T-helper 1 cell treated with Interleukin-12 subunit alpha and Interleukin-12 subunit beta and Interleukin-4 antibody, amounts not matched to agents 30 μg/mL and 1 μg/mL, for 36 hours (primary cell): ENCODE results near the gene IL25.
"Not testable (repeated sequence)": the region's sequence is repeated elsewhere in the genome, so short reads cannot be mapped to it uniquely, and the experiment has no call there.

Source experiments
- H3K27ac Mint-ChIP-seq: one replicate; pipeline ENCODE4 v1.8.0; 2021; ENCODE audit warnings: mild to moderate bottlenecking, mixed read lengths
- H3K27me3 Mint-ChIP-seq: one replicate; pipeline ENCODE4 v1.8.0; 2021; ENCODE audit warnings: low read depth, mixed read lengths
- H3K36me3 Mint-ChIP-seq: one replicate; pipeline ENCODE4 v1.8.0; 2021; ENCODE audit warnings: low read depth, mixed read lengths
- H3K4me1 Mint-ChIP-seq: one replicate; pipeline ENCODE4 v1.8.0; 2021; ENCODE audit warnings: low read depth, mixed read lengths
- H3K4me3 Mint-ChIP-seq: one replicate; pipeline ENCODE4 v1.8.0; 2021; ENCODE audit warnings: mild to moderate bottlenecking, moderate library complexity, mixed read lengths
- H3K9me3 Mint-ChIP-seq: one replicate; pipeline ENCODE4 v1.8.0; 2021; ENCODE audit warnings: mixed read lengths

IL25 gene

GRCh38 chr14:23372509-23372908 lies at the start of gene IL25:
IL25 (plus strand) TSS chr14:23372809.
- Mint-ChIP-seq H3K36me3 (no peaks in the 10 kb centered on the region), H3K9me3 (no peaks in the 10 kb centered on the region), H3K4me1 (peaks cover 5% of the 10 kb centered on the region), H3K27me3 (peaks cover 18% of the 10 kb centered on the region), H3K4me3 (no peak within 1 kb of the TSS), H3K27ac (no peak within 1 kb of the TSS)

DNA sequence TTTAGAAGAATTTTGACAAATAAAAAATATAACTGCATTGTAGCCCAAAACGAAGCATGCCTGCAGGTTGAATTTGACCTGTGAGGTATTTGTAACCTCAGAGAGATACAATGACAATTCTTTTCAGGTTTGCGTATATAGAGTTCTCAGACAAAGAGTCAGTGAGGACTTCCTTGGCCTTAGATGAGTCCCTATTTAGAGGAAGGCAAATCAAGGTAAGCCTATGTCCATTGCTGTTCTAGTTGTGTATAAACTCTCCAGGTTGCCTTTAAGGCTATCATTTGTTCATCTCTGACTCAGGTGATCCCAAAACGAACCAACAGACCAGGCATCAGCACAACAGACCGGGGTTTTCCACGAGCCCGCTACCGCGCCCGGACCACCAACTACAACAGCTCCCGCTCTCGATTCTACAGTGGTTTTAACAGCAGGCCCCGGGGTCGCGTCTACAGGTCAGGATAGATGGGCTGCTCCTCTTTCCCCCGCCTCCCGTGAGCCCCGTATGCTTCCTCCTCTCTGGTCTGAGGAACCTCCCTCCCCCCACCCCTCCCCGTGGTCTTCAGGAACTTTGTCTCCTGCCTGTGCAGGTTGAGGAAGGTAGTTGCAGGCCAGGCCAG lies 48.7 kb upstream of the IL25 start:
- peaks cover 10% of the 10 kb centered on the region for H3K9me3 Mint-ChIP-seq
- H3K27me3 Mint-ChIP-seq, result no peaks in the 10 kb centered on the region
- H3K4me3 Mint-ChIP-seq, result no peak overlapping the region
- H3K27ac Mint-ChIP-seq, result no peak overlapping the region
- H3K4me1 Mint-ChIP-seq, result peaks cover 33% of the 10 kb centered on the region
- H3K36me3 Mint-ChIP-seq, result peaks cover 38% of the 10 kb centered on the region

DNA sequence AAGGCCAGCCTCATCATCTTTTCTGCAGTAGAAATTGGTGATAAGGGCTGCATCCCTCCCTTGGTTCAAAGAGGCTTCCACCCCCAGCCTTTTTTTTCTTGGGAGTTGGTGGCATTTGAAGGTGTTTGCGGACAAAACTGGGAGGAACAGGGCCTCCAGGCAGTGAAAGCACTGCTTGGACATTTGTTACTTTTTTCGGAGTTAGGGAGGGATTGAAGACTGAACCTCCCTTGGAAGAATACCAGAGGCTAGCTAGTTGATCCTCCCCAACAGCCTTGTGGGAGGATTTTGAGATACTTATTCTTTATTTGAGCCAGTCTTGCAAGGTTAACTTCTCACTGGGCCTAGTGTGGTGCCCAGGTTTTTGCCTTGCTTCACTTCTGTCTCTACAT lies 48.2 kb upstream of the IL25 start:
- Mint-ChIP-seq H3K27me3 (no peaks in the 10 kb centered on the region), H3K27ac (no peak overlapping the region), H3K4me1 (peaks cover 33% of the 10 kb centered on the region), H3K9me3 (peaks cover 9% of the 10 kb centered on the region), H3K4me3 (no peak overlapping the region), H3K36me3 (peaks cover 37% of the 10 kb centered on the region)

DNA sequence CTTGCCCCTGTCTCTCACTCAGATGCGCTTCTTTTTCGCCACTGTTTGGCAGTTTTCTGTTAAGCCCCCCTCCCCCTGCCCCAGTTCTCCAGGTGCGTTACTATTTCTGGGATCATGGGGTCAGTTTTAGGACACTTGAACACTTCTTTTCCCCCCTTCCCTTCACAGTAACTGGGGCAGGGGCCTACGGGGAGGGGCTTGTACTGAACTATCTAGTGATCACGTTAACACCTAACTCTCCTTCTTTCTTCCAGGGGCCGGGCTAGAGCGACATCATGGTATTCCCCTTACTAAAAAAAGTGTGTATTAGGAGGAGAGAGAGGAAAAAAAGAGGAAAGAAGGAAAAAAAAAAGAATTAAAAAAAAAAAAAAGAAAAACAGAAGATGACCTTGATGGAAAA lies 47.6 kb upstream of the IL25 start:
- H3K4me1 Mint-ChIP-seq, result peaks cover 27% of the 10 kb centered on the region
- H3K9me3 Mint-ChIP-seq, result peaks cover 4% of the 10 kb centered on the region
- H3K36me3 Mint-ChIP-seq, result peaks cover 32% of the 10 kb centered on the region
- no peak overlapping the region for H3K4me3 Mint-ChIP-seq
- no peaks in the 10 kb centered on the region for H3K27me3 Mint-ChIP-seq
- H3K27ac Mint-ChIP-seq, result no peak overlapping the region

- Mint-ChIP-seq H3K36me3 (peaks cover 28% of the 10 kb centered on the region), H3K4me1 (peaks cover 20% of the 10 kb centered on the region)
- H3K4me3 Mint-ChIP-seq, H3K9me3 Mint-ChIP-seq, H3K27me3 Mint-ChIP-seq, H3K27ac Mint-ChIP-seq: not testable (repeated sequence)
Observed at GRCh38 chr14:23325746-23326145, 46.9 kb upstream of the IL25 start.

DNA sequence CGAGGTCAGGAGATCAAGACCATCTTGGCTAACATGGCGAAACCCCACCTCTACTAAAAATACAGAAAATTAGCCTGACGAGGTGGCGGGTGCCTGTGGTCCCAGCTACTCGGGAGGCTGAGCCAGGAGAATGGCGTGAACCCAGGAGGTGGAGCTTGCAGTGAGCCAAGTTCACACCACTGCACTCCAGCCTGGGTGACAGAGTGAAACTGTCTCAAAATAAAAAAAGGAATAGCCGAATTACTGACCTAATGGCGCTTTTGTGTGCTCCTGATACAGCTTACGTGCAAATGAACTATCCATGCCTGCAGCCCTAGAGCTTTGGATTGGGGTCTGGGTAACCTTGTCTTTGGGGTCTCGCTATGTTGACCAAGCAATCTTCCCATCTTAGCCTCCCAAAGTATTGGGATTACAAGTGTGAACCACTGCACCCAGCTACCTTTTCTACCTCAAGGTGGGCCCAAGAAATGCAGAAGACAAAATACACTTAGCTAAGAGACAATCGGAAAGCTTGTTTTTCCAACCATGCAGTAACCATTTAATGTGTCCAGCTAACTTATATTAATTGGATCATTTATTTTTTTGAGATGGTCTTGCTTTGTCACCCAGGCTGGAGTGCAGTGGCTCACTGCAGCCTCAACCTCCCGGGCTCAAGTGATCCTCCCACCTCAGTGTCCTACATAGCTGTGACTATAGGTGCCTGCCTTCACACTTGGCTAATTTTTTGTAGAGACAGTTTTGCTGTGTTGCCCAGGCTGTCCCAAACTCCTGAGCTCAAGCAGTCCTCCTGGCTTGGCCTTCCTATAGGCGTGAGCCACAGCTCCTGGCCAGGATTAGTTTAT lies 45.9 kb upstream of the IL25 start:
- Mint-ChIP-seq H3K4me3 (no peak overlapping the region), H3K4me1 (peaks cover 17% of the 10 kb centered on the region), H3K36me3 (peaks cover 28% of the 10 kb centered on the region), H3K27me3 (no peaks in the 10 kb centered on the region), H3K27ac (no peak overlapping the region), H3K9me3 (no peaks in the 10 kb centered on the region)

DNA sequence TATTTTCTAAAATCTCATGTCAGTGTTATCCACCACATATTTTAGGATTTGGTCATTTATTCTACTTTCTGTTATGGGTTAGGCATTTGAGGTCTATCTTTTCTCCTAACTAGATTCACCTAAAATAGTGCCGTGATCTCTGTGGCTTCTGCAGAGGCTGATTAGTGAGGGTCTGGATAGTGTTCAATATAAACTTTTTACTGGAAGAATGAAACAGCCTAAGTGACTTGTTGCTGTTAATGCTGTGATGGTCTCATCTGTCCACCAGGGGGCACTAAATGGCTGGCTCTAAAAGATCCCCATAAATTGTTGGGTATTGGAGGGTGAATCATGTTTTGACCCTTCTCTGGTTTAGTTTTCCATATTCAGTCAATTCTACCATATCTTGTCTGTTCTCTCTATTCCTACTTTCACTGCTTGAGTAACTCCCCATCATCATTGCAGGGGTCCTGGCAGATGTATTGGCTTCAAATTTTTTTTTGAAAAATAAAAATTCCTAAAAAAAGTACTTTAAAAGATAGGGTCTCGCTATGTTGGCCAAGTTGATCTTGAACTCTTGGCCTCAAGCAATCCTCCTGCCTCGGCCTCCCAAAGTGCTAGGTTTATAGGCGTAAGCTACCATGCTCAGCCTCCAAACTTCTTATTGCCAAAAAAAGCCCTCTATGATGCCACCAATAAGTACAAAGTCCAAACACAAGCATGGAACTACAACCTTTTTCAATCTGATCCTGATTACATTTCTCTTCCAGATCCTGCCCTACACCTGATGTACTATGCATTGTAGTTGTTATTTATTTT lies 44.5 kb upstream of the IL25 start:
- Mint-ChIP-seq H3K9me3 (no peaks in the 10 kb centered on the region), H3K36me3 (peaks cover 20% of the 10 kb centered on the region), H3K27me3 (no peaks in the 10 kb centered on the region), H3K4me1 (peaks cover 6% of the 10 kb centered on the region), H3K4me3 (no peak overlapping the region), H3K27ac (no peak overlapping the region)

DNA sequence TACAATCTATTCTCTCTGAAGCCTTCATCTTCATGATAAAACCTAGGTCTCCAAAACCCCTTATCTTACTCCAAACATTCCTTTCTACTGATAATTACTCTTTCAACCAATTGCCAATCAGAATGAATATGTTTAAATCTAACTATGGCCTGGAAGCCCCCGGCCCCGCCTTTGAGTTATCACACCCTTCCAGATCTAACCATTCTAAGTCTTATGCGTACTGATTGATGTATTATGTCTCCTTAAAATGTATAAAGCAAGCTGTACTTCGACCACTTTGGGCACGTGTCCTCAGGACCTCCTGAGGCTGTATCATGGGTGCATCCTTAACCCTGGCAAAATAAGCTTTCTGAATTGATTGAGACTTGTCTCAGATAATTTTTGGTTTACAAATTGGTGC lies 37.0 kb upstream of the IL25 start:
- Mint-ChIP-seq H3K36me3 (no peaks in the 10 kb centered on the region), H3K9me3 (no peaks in the 10 kb centered on the region), H3K4me3 (no peak overlapping the region), H3K4me1 (no peaks in the 10 kb centered on the region), H3K27ac (no peak overlapping the region), H3K27me3 (peaks cover 29% of the 10 kb centered on the region)

DNA sequence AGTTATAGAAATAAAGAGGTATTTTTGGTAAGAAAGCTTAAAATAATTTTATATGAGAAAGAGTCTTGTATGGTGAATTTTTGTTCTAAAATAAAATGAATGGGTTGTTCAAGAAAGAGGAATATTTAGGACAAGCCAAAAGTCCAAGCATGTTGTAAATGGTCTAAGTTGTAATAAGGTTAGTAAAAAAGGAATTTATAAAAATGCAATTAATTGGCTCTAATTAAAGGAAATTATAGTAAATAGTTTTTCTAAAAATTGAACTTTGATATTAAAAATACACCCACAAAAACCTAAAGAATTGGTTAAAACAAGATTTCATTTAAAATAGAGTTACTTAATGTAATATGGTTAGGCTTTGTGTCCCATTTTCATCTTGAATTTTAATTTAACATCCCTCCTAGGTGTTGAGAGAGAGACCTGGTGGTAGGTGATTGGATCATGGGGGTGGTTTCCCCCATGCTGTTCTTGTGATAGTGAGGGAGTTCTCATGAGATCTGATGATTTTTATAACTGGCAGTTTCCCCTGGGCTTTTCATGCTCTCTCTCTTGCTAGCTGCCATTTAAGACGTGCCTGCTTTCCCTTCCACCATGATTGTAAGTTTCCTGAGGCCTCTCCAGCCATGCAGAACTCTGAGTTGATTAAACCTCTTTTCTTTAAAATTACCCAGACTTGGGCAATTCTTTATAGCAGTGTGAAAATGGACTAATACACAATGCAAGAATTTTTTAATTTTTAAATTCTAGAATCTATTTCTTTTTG lies 32.9 kb upstream of the IL25 start:
- Mint-ChIP-seq H3K4me3 (no peak overlapping the region), H3K9me3 (no peaks in the 10 kb centered on the region)

DNA sequence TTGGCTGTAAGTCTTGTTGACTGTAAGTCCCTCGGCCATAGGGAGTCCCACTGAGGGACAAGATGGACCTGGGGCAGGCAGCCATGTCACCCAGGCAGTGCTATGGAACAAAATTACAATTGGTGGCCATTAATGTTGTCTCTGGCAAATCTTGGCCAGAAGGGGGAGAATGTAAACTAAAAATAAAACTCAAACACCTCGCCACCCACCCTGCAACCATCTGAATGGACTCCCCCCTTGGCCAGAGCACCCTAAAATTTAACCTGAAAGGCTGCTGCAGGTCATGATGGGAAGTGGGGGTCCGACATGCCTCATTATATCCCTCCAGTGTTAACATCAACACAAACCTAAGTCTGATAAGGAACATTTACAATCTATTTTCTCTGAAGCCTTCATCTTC lies 28.1 kb upstream of the IL25 start:
- Mint-ChIP-seq H3K27ac (no peak overlapping the region), H3K4me1 (no peaks in the 10 kb centered on the region), H3K27me3 (peaks cover 23% of the 10 kb centered on the region), H3K36me3 (no peaks in the 10 kb centered on the region), H3K4me3 (no peak overlapping the region), H3K9me3 (no peaks in the 10 kb centered on the region)

More for the DNA sequence above, 32.9 kb upstream of the IL25 start:
- Mint-ChIP-seq H3K4me1 (no peaks in the 10 kb centered on the region), H3K27me3 (peaks cover 42% of the 10 kb centered on the region), H3K27ac (no peak overlapping the region), H3K36me3 (no peaks in the 10 kb centered on the region)

DNA sequence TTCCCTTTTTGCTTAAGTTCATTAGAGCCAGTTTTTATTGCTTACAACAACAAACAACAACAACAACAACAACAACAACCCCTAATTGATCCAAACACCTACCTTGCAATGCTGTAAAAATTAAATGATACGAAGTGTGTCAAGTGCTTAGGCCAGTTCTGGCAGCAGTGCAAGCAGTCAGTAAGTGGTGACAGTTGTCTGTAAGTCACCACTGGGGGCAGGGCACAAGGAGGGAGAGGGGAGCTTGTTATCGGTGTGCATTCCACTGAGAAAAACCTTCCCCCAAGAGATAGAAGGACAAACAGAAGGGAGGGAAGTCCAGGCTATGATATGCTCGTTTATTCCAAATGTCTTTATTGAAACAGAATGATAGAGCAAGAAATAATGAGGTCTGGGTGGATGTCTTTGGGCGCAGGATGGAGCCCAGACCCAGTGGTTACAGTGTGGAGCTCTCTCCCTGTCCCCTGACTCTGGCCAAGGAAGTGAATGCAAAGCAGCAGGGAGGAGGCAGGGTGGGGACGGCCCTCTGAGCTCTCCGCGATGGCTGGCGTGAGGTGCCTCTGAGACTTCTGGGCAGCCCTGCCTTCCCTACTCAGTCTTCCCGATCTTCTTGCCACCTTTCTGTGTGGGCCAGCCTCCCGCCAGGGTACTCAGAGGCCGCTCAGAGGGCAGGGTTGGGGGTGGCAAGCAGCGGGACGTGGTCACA lies 26.5 kb upstream of the IL25 start:
- no peaks in the 10 kb centered on the region for H3K9me3 Mint-ChIP-seq
- H3K36me3 Mint-ChIP-seq, result peaks cover 2% of the 10 kb centered on the region
- H3K4me1 Mint-ChIP-seq, result peaks cover 2% of the 10 kb centered on the region
- H3K4me3 Mint-ChIP-seq, result no peak overlapping the region
- peaks cover 23% of the 10 kb centered on the region for H3K27me3 Mint-ChIP-seq
- no peak overlapping the region for H3K27ac Mint-ChIP-seq

DNA sequence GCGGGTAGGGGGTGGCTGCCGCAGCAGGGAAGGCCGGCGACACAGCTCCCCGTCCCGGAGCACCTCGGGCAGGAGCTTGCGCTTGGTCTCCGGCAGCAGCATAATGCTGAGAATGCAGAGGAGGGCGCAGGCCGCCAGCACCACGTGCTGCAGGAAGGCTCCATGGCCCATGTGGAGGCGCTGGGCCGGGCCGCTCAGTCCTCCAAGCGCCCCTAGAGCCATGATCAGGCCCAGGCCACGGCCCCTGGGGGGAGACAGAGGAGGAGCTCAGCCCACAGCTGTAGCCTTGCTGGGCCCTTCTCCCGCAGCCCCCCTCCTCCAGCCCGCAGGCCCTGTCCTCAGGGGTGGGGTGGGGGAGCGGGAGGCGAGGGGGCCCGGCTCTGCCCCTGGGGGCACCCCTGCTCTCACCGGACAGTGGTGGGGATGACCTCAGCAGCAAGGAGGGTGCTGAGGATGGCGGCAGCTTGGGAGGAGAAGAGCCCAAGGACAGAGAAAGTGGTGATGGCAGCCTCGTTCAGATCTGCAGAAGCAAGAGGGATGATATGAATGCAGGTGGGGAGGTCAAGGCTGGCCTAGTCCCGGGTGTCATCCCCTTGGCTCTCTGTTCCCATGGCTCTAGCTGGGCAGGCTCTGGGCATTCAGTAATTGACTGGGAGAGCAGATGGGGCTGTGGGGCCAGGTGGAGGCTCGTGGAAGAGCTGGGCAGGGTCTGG lies 25.8 kb upstream of the IL25 start:
- H3K4me1 Mint-ChIP-seq, result peaks cover 2% of the 10 kb centered on the region
- H3K4me3 Mint-ChIP-seq, result no peak overlapping the region
- no peak overlapping the region for H3K27ac Mint-ChIP-seq
- peaks cover 27% of the 10 kb centered on the region for H3K27me3 Mint-ChIP-seq
- peaks cover 2% of the 10 kb centered on the region for H3K36me3 Mint-ChIP-seq
- H3K9me3 Mint-ChIP-seq, result no peaks in the 10 kb centered on the region
